ENCODE results near the gene PTPRJ.

DNA sequence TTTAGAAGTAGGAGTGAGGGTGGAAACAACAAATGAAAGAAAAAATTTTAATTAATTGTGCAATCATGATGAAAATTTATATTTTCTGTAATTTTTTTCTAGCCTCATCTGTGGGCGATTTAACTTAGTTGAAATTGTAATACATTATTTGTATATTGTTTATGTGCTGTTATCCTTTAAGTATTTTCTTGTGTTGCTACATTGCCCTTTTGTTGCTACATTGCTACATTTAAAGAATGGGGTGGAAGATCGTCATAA is 130.1 kb downstream of the PTPRJ start:
- TF ChIP-seq ZNF704 (CRISPR knock-in tag; IDR thresholded peaks at IDR 0.05; ENCODE audit: borderline replicate concordance) (no peak), ZNF3 (CRISPR knock-in tag; IDR thresholded peaks at IDR 0.05) (no peak), ZNF563 (CRISPR knock-in tag; IDR thresholded peaks at IDR 0.05) (no peak), RNF2 (conservative IDR thresholded peaks at IDR 0.05; ENCODE audit: low read depth) (no peak), ATF7 (IDR thresholded peaks at IDR 0.05) (no peak), ATF7 (CRISPR knock-in tag; IDR thresholded peaks at IDR 0.05) (no peak), ZNF589 (CRISPR knock-in tag; conservative IDR thresholded peaks at IDR 0.05) (no peak), HDAC2 (CRISPR knock-in tag; IDR thresholded peaks at IDR 0.05) (no peak), MAFG (CRISPR knock-in tag; IDR thresholded peaks at IDR 0.05) (no peak), ZNF768 (CRISPR knock-in tag; IDR thresholded peaks at IDR 0.05) (no peak), HBP1 (CRISPR knock-in tag; IDR thresholded peaks at IDR 0.05; ENCODE audit: low read depth) (no peak), HNRNPUL1 (IDR thresholded peaks at IDR 0.05; ENCODE audit: low read depth, low read length) (no peak), NCOA1 (CRISPR knock-in tag; IDR thresholded peaks at IDR 0.05) (no peak)
- TF ChIP-seq, protein P1, sequence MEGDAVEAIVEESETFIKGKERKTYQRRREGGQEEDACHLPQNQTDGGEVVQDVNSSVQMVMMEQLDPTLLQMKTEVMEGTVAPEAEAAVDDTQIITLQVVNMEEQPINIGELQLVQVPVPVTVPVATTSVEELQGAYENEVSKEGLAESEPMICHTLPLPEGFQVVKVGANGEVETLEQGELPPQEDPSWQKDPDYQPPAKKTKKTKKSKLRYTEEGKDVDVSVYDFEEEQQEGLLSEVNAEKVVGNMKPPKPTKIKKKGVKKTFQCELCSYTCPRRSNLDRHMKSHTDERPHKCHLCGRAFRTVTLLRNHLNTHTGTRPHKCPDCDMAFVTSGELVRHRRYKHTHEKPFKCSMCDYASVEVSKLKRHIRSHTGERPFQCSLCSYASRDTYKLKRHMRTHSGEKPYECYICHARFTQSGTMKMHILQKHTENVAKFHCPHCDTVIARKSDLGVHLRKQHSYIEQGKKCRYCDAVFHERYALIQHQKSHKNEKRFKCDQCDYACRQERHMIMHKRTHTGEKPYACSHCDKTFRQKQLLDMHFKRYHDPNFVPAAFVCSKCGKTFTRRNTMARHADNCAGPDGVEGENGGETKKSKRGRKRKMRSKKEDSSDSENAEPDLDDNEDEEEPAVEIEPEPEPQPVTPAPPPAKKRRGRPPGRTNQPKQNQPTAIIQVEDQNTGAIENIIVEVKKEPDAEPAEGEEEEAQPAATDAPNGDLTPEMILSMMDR (CRISPR knock-in tag; IDR thresholded peaks at IDR 0.05) = no peak
